NCI-H1694 (cell line): ENCODE data around the gene AHNAK.
"Not testable (repeated sequence)": the region's sequence is repeated elsewhere in the genome, so short reads cannot be mapped to it uniquely, and the experiment has no call there.

Source experiments
- DNase-seq: peaks from one replicate; lab custom pipeline; 2025; lab: John Stamatoyannopoulos, UW

AHNAK gene, protein sequence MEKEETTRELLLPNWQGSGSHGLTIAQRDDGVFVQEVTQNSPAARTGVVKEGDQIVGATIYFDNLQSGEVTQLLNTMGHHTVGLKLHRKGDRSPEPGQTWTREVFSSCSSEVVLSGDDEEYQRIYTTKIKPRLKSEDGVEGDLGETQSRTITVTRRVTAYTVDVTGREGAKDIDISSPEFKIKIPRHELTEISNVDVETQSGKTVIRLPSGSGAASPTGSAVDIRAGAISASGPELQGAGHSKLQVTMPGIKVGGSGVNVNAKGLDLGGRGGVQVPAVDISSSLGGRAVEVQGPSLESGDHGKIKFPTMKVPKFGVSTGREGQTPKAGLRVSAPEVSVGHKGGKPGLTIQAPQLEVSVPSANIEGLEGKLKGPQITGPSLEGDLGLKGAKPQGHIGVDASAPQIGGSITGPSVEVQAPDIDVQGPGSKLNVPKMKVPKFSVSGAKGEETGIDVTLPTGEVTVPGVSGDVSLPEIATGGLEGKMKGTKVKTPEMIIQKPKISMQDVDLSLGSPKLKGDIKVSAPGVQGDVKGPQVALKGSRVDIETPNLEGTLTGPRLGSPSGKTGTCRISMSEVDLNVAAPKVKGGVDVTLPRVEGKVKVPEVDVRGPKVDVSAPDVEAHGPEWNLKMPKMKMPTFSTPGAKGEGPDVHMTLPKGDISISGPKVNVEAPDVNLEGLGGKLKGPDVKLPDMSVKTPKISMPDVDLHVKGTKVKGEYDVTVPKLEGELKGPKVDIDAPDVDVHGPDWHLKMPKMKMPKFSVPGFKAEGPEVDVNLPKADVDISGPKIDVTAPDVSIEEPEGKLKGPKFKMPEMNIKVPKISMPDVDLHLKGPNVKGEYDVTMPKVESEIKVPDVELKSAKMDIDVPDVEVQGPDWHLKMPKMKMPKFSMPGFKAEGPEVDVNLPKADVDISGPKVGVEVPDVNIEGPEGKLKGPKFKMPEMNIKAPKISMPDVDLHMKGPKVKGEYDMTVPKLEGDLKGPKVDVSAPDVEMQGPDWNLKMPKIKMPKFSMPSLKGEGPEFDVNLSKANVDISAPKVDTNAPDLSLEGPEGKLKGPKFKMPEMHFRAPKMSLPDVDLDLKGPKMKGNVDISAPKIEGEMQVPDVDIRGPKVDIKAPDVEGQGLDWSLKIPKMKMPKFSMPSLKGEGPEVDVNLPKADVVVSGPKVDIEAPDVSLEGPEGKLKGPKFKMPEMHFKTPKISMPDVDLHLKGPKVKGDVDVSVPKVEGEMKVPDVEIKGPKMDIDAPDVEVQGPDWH (N-terminal part only)

DNA sequence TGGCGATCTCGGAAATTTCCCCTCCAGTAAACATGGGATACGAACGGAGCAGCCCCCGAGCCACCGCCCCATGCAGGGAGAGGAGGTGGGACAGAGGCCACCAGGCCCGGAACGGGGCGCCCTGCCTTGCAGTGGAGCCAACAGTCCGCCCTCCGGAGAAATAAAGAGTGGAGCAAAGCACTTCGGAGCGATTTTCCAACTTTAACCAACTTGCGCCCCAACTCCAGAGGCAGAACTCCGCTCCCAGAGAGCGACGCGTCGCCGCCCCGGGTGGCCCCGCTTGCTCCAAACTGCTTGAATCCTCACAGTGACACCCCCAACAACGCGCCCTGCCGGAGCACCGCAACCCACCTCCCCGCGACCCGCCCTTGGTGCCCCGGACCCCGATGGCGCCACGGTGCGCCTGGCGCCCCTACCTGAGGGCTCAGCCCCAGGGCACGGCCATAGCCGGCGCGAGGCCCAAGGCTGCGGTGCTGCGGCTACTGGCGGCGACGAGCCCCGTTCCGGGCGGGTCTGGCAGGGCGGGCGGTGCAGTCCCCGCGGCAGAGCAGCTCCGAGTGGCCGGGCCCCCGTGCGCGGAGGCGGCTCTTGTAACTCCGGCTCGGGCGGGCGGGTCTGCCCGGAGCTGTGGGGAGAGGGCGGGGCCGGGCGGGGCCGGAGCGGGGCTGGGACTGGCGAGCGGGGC lies at the start of gene AHNAK:
Gene AHNAK (minus strand): TSS at position 563 of the 685 bp plus-strand sequence. CDS start 10,708 bp downstream, outside the sequence.
- DNase-seq = no peak

DNA sequence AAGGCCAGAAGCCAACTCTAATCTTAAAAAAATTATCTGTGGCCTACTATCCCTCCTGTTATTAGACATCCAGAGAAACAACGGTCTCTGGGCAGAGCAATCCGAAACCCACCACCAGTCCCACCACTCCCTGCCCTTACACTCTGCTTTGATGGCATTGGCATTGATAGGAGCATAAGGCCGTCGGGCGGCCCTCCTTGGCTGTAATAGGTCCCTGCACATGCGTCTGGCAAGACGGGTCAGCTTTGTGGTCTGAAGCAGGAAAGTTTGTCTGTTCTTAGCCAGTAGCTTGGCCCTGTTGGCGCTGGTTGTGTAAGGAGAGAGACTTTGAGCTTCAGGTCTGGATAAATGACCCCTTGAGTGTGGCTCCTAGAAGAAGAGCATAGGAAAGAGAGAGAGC lies 48.5 kb upstream of the AHNAK start:
- no peak for DNase-seq

DNA sequence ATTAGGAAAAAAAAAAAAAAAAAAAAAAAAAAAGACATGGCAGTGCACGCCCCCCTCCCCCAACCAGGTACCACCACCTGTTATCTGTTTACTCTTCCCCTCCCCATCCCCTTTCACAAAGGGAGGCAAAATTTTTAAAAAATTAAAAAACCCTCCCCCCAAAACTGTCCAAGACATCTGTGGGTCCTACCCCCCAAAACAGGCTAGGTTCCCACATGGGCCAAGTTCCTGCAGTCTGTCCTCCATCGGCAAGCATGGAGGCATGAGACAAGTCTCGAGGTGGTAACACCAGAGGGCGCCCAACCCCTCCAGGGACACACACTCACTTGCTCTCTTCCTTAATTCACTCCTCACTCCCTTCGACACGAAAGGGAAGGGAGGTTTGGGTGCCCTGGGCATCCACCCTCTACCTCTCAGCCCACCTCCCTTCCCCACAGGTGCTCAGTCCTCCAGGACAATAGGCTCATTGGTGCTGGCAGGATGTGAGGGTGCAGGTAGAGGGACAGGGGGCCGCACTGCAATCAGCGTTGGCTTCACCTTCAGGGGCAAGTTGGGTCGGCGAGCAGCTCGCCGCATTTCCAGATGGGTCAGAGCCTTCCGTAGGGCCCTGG lies 46.9 kb upstream of the AHNAK start:
- DNase-seq = peak; percentile 33

DNA sequence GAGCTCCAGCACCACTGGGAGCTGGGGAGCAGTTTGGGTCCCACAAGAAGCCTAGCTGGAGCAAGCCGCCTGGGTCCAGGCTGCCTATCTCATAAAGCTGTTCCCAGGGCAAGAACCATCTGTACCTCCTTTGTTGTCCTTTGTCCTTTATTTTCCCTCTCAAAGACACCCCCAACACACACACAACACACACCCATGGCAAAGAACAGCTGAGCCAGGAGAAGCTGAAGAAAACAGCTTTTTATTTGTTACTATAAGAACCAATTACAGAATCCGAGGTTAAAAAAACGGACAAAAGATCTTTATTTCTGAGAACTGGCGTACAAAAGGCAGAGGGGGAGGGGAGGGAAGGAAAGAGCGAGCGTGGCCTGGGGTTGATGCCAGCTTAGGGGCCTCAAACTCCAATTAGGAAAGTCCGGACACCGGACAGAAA lies 46.4 kb upstream of the AHNAK start:
- DNase-seq = no peak

DNA sequence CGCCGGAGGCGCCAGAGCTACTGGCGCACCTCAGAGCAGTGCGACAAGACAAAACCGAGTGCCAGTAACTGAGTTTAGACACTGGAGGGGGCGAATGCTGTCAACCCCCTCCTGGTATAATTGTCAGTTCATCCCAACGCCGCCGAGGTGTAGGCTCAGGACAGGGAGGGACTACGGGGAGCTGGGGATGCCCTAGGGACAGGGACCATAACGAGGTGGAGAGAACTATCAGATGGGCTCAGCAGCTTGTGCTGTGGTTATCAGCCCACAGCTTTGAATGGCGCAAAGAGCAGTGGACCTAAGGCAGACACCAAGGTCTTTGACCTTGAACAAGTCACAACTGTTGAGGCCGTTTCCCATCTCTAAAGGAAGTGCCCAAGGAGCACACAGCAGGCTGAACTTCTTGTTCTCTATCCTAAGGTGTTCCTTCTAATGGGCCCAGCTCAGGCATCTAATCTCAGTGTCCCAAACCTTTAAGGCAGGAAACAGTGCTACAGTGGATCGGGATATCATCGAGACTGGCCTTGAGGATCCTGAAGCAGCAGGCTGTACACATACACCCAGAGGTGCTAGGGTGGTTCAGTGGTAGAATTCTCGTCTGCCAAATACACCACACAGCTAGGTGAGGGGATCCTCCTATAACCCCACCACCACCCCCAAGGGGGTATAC lies 45.7 kb upstream of the AHNAK start:
- no peak for DNase-seq

DNA sequence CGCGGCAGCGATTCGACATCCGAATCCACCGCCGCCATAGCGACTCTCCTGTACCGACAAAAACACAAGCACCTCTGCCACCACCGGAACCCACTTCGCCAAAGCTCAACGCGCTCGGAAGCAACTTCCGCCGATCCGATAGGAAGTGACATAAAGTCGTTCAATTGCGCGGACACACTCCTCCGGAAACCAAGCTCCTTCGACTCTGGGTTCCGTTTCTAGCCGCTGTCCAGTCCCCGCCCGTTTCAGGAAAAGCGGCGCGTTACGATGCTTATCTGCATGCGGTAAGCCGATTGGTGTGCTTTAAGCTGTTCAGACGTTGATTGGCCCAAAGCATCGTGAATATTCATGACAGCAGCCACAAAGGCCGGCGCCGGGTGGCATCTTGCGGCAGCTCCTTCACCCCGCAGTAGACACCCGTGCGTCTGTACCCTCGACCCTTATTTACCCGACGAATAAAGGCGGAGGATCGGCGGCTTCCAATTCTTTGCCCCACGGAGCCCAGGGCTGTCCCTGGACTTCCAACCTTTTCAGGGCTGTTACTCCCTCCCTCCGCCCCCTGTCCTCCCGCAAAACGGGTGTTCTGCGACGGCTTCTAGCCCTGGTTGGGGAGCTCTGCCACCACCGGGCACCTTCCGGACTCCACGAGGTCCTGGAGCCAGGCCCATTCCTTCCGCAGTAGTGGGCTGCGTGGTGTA lies 45.0 kb upstream of the AHNAK start, which contains the start of gene TUT1:
Gene TUT1 (minus strand): TSS at position 76 of the 698 bp plus-strand sequence. CDS start 38 bp downstream, at position 38.
- DNase-seq = peak; percentile 98

DNA sequence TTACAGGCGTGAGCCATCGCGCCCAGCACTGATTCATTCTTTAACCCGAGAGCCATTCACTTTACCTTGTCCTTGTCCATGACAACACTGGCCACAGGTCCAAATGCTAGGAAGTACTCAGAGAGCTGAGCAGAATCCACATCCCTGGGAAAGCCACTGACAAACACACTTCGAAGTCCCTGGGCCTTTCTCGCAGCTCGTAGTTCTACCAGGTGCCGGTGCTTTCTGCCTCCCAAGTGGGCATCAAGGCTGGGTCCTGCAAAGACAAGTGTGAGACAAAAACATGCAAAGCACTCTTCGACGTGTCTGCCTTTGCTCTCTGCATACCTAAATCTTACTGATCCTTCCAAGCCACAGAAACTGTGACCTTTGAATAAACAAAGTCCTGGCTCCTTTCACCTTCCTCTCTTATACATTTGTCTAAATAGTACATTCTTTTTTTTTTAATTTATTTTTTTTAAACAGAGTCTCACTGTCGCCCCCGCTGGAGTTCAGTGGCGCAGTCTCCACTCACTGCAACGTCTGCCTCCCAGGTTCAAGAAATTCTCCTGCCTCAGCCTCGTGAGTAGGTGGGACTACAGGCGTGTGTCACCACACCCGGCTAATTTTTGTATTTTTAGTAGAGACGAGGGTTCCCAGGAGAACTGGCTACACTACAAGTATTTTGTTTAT lies 42.5 kb upstream of the AHNAK start:
- DNase-seq = no peak

DNA sequence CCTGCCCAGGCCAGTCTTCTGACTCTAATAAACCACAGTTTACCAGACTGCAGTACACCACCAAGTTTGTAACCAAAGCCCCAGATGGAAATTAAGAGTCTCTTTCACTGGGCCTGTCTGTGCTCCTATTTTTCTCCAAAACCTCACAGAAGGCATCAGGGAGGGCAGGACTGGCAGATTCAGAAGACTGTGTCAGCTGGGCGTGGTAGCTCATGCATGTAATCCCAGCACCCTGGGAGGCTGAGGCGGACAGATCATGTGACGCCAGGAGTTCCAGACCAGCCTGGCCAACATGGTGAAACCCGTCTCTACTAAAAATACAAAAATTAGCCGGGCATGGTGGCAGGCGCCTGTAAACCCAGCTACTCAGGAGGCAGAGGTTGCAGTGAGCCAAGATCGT lies 38.8 kb upstream of the AHNAK start:
- not testable (repeated sequence) for DNase-seq

DNA sequence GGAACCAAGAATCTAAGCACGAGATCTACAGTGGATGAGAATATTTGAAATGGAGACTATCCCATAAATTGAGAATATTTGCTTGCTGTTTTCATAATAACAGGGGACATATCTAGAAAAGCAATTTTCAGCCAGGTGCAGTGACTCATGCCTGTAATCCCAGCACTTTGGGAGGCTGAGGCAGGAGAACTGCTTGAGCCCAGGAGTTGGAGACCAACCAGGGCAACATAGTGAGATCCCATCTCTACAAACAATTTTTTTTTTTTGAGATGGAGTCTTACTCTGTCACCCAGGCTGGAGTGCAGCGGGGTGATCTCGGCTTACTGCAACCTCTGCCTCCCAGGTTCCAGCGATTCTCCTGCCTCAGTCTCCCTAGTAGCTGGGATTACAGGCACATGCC lies 35.1 kb upstream of the AHNAK start:
- DNase-seq = not testable (repeated sequence)

DNA sequence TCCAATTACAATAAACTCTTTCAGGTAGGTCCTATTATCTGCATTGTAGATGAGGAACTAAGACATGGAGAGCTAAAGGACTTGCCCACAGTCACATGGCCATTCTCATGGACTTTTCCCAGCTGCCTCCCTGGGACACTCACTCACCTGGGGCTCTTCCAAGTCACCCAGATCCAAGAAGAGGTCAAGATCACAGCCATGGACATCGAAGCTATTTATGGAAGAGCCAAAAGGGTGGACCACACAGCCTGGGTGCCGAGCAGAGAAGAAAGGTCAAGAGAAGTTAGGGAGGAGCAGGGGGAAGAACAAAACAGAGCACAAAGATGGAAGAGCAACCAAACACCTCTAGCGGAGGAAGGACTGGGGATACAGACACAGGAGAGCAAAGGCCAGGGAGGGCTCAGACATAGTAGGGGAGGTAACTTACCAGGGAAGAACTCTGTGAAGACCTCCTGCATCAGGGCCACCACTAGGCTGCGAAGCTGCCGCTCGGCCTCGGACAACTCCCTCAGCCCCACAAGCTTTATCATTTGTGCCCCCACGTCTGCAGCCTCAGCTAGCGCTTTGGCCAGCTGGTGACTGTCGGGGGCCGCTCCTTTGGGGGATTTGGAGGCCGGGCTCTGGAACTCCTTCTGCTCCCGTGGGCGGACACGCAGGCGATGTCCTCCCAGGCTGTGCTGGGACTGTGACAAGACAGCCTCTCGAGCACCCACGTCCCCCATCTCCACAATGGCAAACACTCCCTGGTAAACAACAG lies 34.5 kb upstream of the AHNAK start:
- no peak for DNase-seq

DNA sequence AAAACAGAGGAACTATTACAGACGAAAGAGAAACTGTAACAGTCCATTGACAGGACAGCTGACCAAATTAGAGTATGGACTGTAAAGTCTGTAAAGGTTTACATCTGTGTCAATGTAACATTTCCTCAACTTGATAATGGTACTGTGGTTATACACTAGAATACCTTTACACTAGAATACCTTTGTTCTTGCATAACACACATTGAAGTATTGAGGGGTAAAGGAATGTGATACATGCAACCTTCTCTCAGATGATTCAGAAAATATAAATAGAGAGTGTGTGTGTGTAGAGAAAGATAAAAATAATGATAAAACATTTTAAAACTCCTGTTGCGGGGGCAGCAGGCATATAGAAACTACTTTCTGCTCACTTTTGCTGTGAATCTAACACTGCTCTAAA lies 32.6 kb upstream of the AHNAK start:
- DNase-seq = no peak

DNA sequence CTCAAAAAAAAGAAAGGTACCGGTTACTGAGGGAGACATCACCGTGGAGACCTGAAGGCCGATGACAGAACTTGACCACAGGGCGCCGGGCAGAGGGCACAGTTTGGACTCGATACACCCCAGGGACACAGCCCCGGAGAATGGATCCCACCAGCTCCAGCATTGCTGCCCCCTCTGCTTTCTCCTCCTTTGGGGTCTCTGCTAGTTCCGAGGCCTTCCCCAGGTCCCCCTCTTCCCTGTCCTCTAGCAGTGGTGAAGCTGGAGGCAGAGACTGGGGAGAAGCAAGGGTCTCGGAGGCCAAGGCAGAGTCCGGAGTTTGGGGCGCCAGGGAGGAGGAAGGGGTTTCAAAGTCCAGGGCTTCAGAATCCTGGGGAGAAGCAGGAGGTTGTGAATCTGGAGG lies 31.9 kb upstream of the AHNAK start:
- DNase-seq = no peak

DNA sequence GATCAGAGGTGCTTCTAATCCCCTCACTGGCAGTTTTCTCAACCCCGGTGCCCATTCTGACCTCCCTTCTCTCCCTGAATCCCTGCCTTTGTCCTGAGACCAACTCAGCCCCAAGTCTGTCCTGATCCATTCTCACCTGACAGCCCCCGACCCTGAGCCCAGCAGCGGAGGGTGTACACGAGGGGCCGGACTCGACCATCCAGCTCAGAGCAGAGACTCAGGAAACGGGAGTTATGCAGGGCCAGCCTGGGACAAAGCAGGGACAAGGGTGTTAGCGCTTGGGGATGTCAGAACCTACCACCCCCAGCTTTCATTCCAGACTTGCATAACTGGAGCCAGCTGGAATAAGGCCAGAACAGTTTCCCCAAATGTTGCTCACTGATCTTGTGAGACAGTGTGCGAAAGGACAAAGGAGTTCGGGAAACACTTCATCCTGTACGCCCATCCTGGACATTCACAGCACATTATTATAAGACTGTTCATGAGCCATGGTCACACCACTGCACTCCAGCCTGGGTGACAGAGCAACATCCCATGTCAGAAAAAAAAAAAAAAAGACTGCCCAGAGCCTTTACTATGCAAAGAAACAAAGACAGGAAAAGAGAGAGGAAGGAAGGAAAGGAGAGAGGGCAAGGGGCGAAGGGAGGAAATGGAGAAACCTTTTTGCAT lies 30.6 kb upstream of the AHNAK start:
- DNase-seq = no peak

DNA sequence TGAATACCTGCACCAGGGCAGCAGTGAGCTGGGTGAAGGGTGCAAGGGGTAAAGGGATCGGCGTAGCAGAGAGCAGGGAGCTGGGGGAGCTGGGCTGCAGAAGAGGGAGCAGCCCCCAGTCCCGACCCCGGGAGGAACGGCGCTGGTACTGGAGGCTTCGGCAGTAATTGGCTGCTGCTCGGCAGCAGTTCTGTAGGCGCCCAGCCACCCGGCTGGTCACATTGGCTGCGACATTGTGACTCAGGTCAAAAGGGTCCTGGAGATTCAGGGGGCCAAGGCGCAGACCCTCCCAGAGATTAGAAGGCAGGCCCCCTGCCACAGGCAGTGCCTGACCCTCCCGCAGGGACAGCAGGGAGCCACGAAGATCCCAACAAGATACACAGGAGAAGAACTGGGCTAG lies 29.2 kb upstream of the AHNAK start:
- DNase-seq = no peak

DNA sequence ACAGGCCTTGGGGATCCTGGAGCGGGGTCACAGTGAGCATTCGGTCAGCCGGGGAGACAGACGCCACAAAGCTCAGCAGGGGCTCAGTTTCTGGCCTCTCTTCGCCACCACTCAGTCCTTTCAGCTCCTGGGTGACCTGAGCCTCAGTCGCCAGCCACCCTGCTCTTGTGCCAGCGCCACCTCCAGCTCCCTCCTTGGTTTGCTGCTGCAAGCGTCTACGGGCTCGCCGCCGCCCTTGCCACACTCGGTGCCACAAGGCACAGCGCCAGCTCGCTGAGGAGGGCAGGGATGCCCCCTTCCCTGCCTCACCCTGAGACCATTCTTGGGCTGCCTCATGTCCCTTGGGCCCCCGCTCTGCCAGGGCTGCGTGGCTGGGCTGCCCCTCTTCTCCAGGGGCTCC lies 28.6 kb upstream of the AHNAK start:
- no peak for DNase-seq

DNA sequence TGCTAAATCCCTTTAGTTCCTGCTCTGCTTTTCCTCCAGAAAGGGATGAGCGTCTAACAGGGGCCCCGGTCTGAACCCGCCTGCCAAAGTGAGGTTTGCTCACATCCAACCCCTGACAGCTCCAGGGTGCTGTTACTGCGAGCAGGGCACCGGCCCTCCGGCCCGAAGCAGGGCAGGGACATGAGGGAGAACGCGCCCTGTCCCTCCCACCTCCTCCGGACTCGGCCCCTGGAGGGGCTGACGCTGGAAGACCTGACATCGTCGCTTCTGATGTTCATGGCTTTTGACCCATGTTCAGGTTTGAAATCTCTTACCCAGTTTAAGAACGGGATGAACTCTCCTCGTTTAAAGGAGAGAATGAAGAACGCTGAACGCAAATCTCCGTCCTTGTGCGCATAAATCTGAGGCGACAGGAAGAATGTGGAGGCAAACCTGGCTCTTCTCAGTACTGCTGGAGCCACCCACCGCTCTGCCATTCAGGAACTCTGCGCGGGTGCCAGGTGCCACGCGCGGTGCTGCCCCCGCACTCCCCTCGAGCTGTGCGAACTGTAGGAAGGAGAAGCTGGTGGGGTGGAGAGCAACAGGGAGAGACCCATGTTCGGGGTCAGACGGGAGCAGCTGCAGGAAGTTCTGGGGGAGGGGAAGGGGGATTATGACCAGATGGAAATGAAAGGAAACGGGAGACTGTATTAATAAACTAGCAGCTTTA lies 27.9 kb upstream of the AHNAK start:
- no peak for DNase-seq
